ENCODE results near the gene CDCA5. TPM values are rescaled to one million over a fixed set of nuclear protein-coding genes. Genes with fewer than 3 reads are reported as not detected.
A peak's percentile ranks its signal among the peaks of the same experiment; 100 is the strongest.

The CDCA5 gene
- 25.1 and 25.9 TPM in 2 replicates for total RNA-seq
- long read RNA-seq, transcript CDCA5-204 (5 exons, 1,004 nt), result minor isoform, 8 of 214 reads
- long read RNA-seq, transcript CDCA5-202 (5 exons, 1,012 nt), result minor isoform, 9 of 214 reads
- long read RNA-seq, transcript CDCA5-201 (6 exons, 2,587 nt), result major isoform, 180 of 214 reads
- long read RNA-seq, partial matches to known transcripts, result 4 of 214 reads
- long read RNA-seq, other reads (novel, unspliced or antisense), result 12 of 214 reads

- H3K4me3 Mint-ChIP-seq (ENCODE audit: low read depth), result peak within 1 kb of the TSS; percentile 95
- TF ChIP-seq, protein P1, sequence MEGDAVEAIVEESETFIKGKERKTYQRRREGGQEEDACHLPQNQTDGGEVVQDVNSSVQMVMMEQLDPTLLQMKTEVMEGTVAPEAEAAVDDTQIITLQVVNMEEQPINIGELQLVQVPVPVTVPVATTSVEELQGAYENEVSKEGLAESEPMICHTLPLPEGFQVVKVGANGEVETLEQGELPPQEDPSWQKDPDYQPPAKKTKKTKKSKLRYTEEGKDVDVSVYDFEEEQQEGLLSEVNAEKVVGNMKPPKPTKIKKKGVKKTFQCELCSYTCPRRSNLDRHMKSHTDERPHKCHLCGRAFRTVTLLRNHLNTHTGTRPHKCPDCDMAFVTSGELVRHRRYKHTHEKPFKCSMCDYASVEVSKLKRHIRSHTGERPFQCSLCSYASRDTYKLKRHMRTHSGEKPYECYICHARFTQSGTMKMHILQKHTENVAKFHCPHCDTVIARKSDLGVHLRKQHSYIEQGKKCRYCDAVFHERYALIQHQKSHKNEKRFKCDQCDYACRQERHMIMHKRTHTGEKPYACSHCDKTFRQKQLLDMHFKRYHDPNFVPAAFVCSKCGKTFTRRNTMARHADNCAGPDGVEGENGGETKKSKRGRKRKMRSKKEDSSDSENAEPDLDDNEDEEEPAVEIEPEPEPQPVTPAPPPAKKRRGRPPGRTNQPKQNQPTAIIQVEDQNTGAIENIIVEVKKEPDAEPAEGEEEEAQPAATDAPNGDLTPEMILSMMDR (IDR thresholded peaks at IDR 0.05; ENCODE audit: unreplicated experiment), result no peak
- no peaks in the 10 kb centered on the region for H3K27me3 Mint-ChIP-seq
- peak within 1 kb of the TSS; percentile 99 for H3K27ac Mint-ChIP-seq
- peaks cover 7% of the 10 kb centered on the region for H3K36me3 Mint-ChIP-seq (ENCODE audit: insufficient read depth)
- peak; percentile 93 for DNase-seq (ENCODE audit: low spot score, unreplicated experiment)
- H3K9me3 Mint-ChIP-seq (ENCODE audit: low read depth), result no peaks in the 10 kb centered on the region
- peaks cover 15% of the 10 kb centered on the region for H3K4me1 Mint-ChIP-seq (ENCODE audit: low read depth)
These were observed at the start of gene CDCA5, which contains the start of gene ZFPL1 for GRCh38 chr11:65083834-65084597. TSS of gene CDCA5 (minus strand) at chr11:65084040. CDS start at chr11:65083978, 62 bp downstream. TSS of gene ZFPL1 (plus strand) at chr11:65084222. CDS start at chr11:65084699, 477 bp downstream.

GRCh38 chr11:65132988-65133700 is 49.3 kb upstream of the CDCA5 start:
- peak overlapping the region; percentile 100 for H3K27ac Mint-ChIP-seq
- TF ChIP-seq, protein P1 (IDR thresholded peaks at IDR 0.05; ENCODE audit: unreplicated experiment), result no peak
- H3K9me3 Mint-ChIP-seq (ENCODE audit: low read depth), result no peaks in the 10 kb centered on the region
- H3K4me3 Mint-ChIP-seq (ENCODE audit: low read depth), result peak overlapping the region; percentile 98
- DNase-seq (ENCODE audit: low spot score, unreplicated experiment), result no peak
- H3K36me3 Mint-ChIP-seq (ENCODE audit: insufficient read depth), result peaks cover 4% of the 10 kb centered on the region
- H3K27me3 Mint-ChIP-seq, result no peaks in the 10 kb centered on the region
- H3K4me1 Mint-ChIP-seq (ENCODE audit: low read depth), result peaks cover 20% of the 10 kb centered on the region

DNA sequence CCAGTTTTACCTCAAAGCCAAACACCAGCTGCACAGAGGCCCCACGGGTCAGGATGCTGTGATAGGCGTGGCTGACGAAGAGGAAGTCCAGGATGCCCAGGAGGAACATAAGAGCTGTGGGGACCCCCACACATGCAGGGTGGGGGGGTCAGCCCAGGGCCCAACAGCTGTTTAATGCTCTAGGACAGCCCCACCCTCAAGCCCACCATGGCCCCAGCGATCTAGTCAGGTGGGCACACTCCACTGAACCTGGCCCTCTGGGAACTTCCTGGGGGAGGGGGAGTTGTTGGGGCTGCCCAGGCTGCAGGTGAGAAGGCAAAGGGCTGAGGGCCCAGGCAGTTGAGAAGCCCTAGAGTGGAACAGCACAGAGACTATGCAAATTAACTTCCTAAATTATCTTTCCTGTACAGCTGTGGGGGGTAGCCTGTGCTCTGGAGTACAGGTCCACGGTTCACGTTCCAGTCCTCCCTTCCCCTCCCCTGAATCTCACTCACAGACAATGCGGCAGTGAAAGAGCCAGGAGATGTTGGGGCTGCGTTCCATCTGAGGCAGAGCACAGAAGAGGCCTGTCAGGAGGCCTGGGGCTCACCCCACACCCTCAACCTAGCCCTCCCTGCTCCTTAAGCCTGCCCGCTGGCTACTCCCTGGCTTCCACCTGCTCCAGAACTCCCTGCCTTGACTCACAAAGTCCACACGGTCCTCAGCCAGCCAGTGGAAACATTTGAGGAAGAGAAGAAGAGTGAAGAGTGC is 48.6 kb upstream of the CDCA5 start:
- Mint-ChIP-seq H3K4me3 (ENCODE audit: low read depth) (peak overlapping the region; percentile 98), H3K27ac (peak overlapping the region; percentile 41), H3K4me1 (ENCODE audit: low read depth) (peaks cover 20% of the 10 kb centered on the region), H3K27me3 (no peaks in the 10 kb centered on the region), H3K9me3 (ENCODE audit: low read depth) (no peaks in the 10 kb centered on the region), H3K36me3 (ENCODE audit: insufficient read depth) (peaks cover 4% of the 10 kb centered on the region)
- DNase-seq (ENCODE audit: low spot score, unreplicated experiment), result no peak
- TF ChIP-seq, protein P1 (IDR thresholded peaks at IDR 0.05; ENCODE audit: unreplicated experiment), result no peak

GRCh38 chr11:65131895-65132237 is 48.0 kb upstream of the CDCA5 start:
- no peaks in the 10 kb centered on the region for H3K27me3 Mint-ChIP-seq
- H3K4me3 Mint-ChIP-seq (ENCODE audit: low read depth), result no peak overlapping the region
- TF ChIP-seq, protein P1 (IDR thresholded peaks at IDR 0.05; ENCODE audit: unreplicated experiment), result no peak
- peaks cover 4% of the 10 kb centered on the region for H3K36me3 Mint-ChIP-seq (ENCODE audit: insufficient read depth)
- no peak for DNase-seq (ENCODE audit: low spot score, unreplicated experiment)
- no peak overlapping the region for H3K27ac Mint-ChIP-seq
- no peaks in the 10 kb centered on the region for H3K9me3 Mint-ChIP-seq (ENCODE audit: low read depth)
- peaks cover 20% of the 10 kb centered on the region for H3K4me1 Mint-ChIP-seq (ENCODE audit: low read depth)

GRCh38 chr11:65131417-65131776 is 47.6 kb upstream of the CDCA5 start:
- Mint-ChIP-seq H3K4me1 (ENCODE audit: low read depth) (peaks cover 20% of the 10 kb centered on the region), H3K27ac (no peak overlapping the region), H3K27me3 (no peaks in the 10 kb centered on the region), H3K36me3 (ENCODE audit: insufficient read depth) (peaks cover 4% of the 10 kb centered on the region), H3K4me3 (ENCODE audit: low read depth) (no peak overlapping the region), H3K9me3 (ENCODE audit: low read depth) (no peaks in the 10 kb centered on the region)
- TF ChIP-seq, protein P1 (IDR thresholded peaks at IDR 0.05; ENCODE audit: unreplicated experiment), result no peak
- no peak for DNase-seq (ENCODE audit: low spot score, unreplicated experiment)
